ENCODE data around the gene GPC6.

Gene GPC6

GRCh38 chr13:93673885-93674284, 447.3 kb downstream of the GPC6 start:
- no peak overlapping the region for H2BK5ac ChIP-seq (ENCODE audit: low read length)
- DNase-seq (ENCODE audit: low spot score): no peak
- no peak overlapping the region for H4K91ac ChIP-seq (ENCODE audit: low read depth, low read length, poor library complexity)
- H3K4me3 ChIP-seq (ENCODE audit: low read length in 2 of 2): no peak overlapping the region
- no peak overlapping the region for H3K14ac ChIP-seq (ENCODE audit: low read length)
- H3K9me3 ChIP-seq (replicated peaks in 1 of 2; ENCODE audit: control insufficient read depth in 2 of 2, insufficient read depth in 1 of 2, low read depth in 1 of 2, low read length in 2 of 2): no peaks in the 10 kb centered on the region
- no peaks in the 10 kb centered on the region for H3K36me3 ChIP-seq (replicated peaks in 1 of 2; ENCODE audit: control insufficient read depth in 2 of 2, insufficient read depth in 2 of 2, low read length in 2 of 2)
- H3K23ac ChIP-seq (ENCODE audit: low read depth, low read length, poor library complexity): no peak overlapping the region
- no peaks in the 10 kb centered on the region for H3K4me1 ChIP-seq (ENCODE audit: control insufficient read depth in 2 of 2, insufficient read depth in 1 of 2, low read depth in 1 of 2, low read length in 2 of 2)
- H3K4ac ChIP-seq (ENCODE audit: low read length): no peak overlapping the region
- H2AK5ac ChIP-seq (ENCODE audit: low read depth, low read length): no peak overlapping the region
- no peak overlapping the region for H3K27ac ChIP-seq (replicated peaks; ENCODE audit: low read length)
- no peak overlapping the region for H3K18ac ChIP-seq (ENCODE audit: low read length)
- H2AFZ ChIP-seq (ENCODE audit: low read length): no peak overlapping the region
- no peaks in the 10 kb centered on the region for H3K79me1 ChIP-seq (ENCODE audit: low read depth, low read length)
- no peak overlapping the region for H4K8ac ChIP-seq (ENCODE audit: low read depth, low read length)
- H3K27me3 ChIP-seq (ENCODE audit: control insufficient read depth in 3 of 3, insufficient read depth in 3 of 3, low read depth in 1 of 3, low read length in 3 of 3): no peaks in the 10 kb centered on the region
- H2BK15ac ChIP-seq (ENCODE audit: low read length): no peak overlapping the region
- no peak overlapping the region for H2BK120ac ChIP-seq (ENCODE audit: low read depth, low read length)
- no CpG with 5 or more reads among the region's 3 CpGs for WGBS, 2 donors (ENCODE audit: extremely low coverage in 2 of 2, insufficient read length in 2 of 2, insufficient replicate concordance in 1 of 2)
- H3K9ac ChIP-seq (ENCODE audit: low read depth, low read length, poor library complexity): no peak overlapping the region
- H2BK12ac ChIP-seq (ENCODE audit: low read length): no peak overlapping the region
- H3K4me2 ChIP-seq (ENCODE audit: insufficient read depth, low read length, poor library complexity, severe bottlenecking): no peak overlapping the region

DNA sequence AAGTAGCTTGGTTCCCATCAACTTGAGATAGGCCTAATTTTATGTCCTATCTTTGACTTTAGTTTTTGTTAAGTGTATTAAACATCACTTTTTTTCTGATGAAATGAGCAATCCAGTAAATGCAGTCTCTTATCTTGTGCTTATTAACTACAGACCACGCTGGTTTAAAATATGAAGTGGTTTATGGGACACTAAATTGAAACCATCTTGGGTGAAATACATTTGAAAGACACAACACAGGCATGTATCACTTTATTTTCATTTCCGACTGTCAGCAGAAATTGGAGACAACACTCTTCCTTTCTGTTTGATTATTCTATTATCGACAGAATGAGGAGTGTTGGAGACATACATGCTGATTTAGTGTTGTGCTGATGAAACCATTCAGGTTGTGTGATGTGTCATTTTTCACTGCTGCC, 447.7 kb downstream of the GPC6 start:
- Histone ChIP-seq H3K9ac (ENCODE audit: low read depth, low read length, poor library complexity) (no peak overlapping the region), H3K27me3 (ENCODE audit: control insufficient read depth in 3 of 3, insufficient read depth in 3 of 3, low read depth in 1 of 3, low read length in 3 of 3) (no peaks in the 10 kb centered on the region), H3K4me1 (ENCODE audit: control insufficient read depth in 2 of 2, insufficient read depth in 1 of 2, low read depth in 1 of 2, low read length in 2 of 2) (no peaks in the 10 kb centered on the region), H3K79me1 (ENCODE audit: low read depth, low read length) (no peaks in the 10 kb centered on the region), H2BK5ac (ENCODE audit: low read length) (no peak overlapping the region), H2BK15ac (ENCODE audit: low read length) (no peak overlapping the region), H3K27ac (replicated peaks; ENCODE audit: low read length) (no peak overlapping the region), H3K4me3 (ENCODE audit: low read length in 2 of 2) (no peak overlapping the region), H3K4me2 (ENCODE audit: insufficient read depth, low read length, poor library complexity, severe bottlenecking) (no peak overlapping the region), H2BK12ac (ENCODE audit: low read length) (no peak overlapping the region), H2BK120ac (ENCODE audit: low read depth, low read length) (no peak overlapping the region), H3K23ac (ENCODE audit: low read depth, low read length, poor library complexity) (no peak overlapping the region), H4K8ac (ENCODE audit: low read depth, low read length) (no peak overlapping the region), H3K4ac (ENCODE audit: low read length) (no peak overlapping the region), H3K18ac (ENCODE audit: low read length) (no peak overlapping the region), H2AFZ (ENCODE audit: low read length) (no peak overlapping the region), H4K91ac (ENCODE audit: low read depth, low read length, poor library complexity) (no peak overlapping the region), H2AK5ac (ENCODE audit: low read depth, low read length) (no peak overlapping the region), H3K9me3 (replicated peaks in 1 of 2; ENCODE audit: control insufficient read depth in 2 of 2, insufficient read depth in 1 of 2, low read depth in 1 of 2, low read length in 2 of 2) (no peaks in the 10 kb centered on the region), H3K14ac (ENCODE audit: low read length) (no peak overlapping the region), H3K36me3 (replicated peaks in 1 of 2; ENCODE audit: control insufficient read depth in 2 of 2, insufficient read depth in 2 of 2, low read length in 2 of 2) (no peaks in the 10 kb centered on the region)
- no peak for DNase-seq (ENCODE audit: low spot score)
- WGBS, 2 donors (ENCODE audit: extremely low coverage in 2 of 2, insufficient read length in 2 of 2, insufficient replicate concordance in 1 of 2): no CpG with 5 or more reads among the region's 3 CpGs

DNA sequence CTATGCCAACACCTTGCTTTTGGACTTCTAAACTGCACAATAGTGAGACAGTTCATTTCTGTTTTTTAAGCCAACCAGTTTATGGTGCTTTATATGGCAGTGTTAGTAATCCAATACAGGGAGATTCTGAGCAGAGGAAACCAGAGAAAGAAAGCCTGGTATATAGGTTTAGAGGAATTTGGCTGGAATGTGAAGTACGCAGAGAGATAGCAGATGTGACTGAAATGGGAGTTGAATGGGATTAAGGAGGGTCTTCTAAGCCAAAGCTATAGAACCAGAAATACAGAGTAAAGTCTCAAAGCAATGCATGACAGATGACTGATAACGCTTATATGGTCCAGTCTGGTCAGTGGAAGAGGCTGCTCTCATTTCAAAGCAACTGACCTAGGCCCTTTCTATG, 453.7 kb downstream of the GPC6 start:
- Histone ChIP-seq H3K9me3 (replicated peaks in 1 of 2; ENCODE audit: control insufficient read depth in 2 of 2, insufficient read depth in 1 of 2, low read depth in 1 of 2, low read length in 2 of 2) (no peaks in the 10 kb centered on the region), H3K79me1 (ENCODE audit: low read depth, low read length) (no peaks in the 10 kb centered on the region), H3K27me3 (ENCODE audit: control insufficient read depth in 3 of 3, insufficient read depth in 3 of 3, low read depth in 1 of 3, low read length in 3 of 3) (no peaks in the 10 kb centered on the region), H3K4me2 (ENCODE audit: insufficient read depth, low read length, poor library complexity, severe bottlenecking) (no peak overlapping the region), H3K18ac (ENCODE audit: low read length) (no peak overlapping the region), H3K36me3 (replicated peaks in 1 of 2; ENCODE audit: control insufficient read depth in 2 of 2, insufficient read depth in 2 of 2, low read length in 2 of 2) (no peaks in the 10 kb centered on the region), H4K8ac (ENCODE audit: low read depth, low read length) (no peak overlapping the region), H3K23ac (ENCODE audit: low read depth, low read length, poor library complexity) (no peak overlapping the region), H2BK120ac (ENCODE audit: low read depth, low read length) (no peak overlapping the region), H2AFZ (ENCODE audit: low read length) (no peak overlapping the region), H3K14ac (ENCODE audit: low read length) (no peak overlapping the region), H4K91ac (ENCODE audit: low read depth, low read length, poor library complexity) (no peak overlapping the region), H3K4me1 (ENCODE audit: control insufficient read depth in 2 of 2, insufficient read depth in 1 of 2, low read depth in 1 of 2, low read length in 2 of 2) (no peaks in the 10 kb centered on the region), H3K4me3 (ENCODE audit: low read length in 2 of 2) (no peak overlapping the region), H3K9ac (ENCODE audit: low read depth, low read length, poor library complexity) (no peak overlapping the region), H3K4ac (ENCODE audit: low read length) (no peak overlapping the region), H2AK5ac (ENCODE audit: low read depth, low read length) (no peak overlapping the region), H2BK15ac (ENCODE audit: low read length) (no peak overlapping the region), H2BK5ac (ENCODE audit: low read length) (no peak overlapping the region), H2BK12ac (ENCODE audit: low read length) (no peak overlapping the region), H3K27ac (replicated peaks; ENCODE audit: low read length) (no peak overlapping the region)
- DNase-seq (ENCODE audit: low spot score): no peak
- no CpG with 5 or more reads among the region's 2 CpGs for whole genome bisulfite sequencing, 2 donors (ENCODE audit: extremely low coverage in 2 of 2, insufficient read length in 2 of 2, insufficient replicate concordance in 1 of 2)

- no peak overlapping the region for H3K4ac ChIP-seq (ENCODE audit: low read length)
- no peak overlapping the region for H3K9ac ChIP-seq (ENCODE audit: low read depth, low read length, poor library complexity)
- no peaks in the 10 kb centered on the region for H3K4me1 ChIP-seq (ENCODE audit: control insufficient read depth in 2 of 2, insufficient read depth in 1 of 2, low read depth in 1 of 2, low read length in 2 of 2)
- no peak overlapping the region for H3K4me2 ChIP-seq (ENCODE audit: insufficient read depth, low read length, poor library complexity, severe bottlenecking)
- H3K14ac ChIP-seq (ENCODE audit: low read length): no peak overlapping the region
- DNase-seq (ENCODE audit: low spot score): no peak
- WGBS, 2 donors (ENCODE audit: extremely low coverage in 2 of 2, insufficient read length in 2 of 2, insufficient replicate concordance in 1 of 2): no CpG with 5 or more reads among the region's 1 CpG
- H3K27me3 ChIP-seq (ENCODE audit: control insufficient read depth in 3 of 3, insufficient read depth in 3 of 3, low read depth in 1 of 3, low read length in 3 of 3): no peaks in the 10 kb centered on the region
- no peak overlapping the region for H2BK120ac ChIP-seq (ENCODE audit: low read depth, low read length)
- H3K27ac ChIP-seq (replicated peaks; ENCODE audit: low read length): no peak overlapping the region
- H4K91ac ChIP-seq (ENCODE audit: low read depth, low read length, poor library complexity): no peak overlapping the region
- no peak overlapping the region for H2BK12ac ChIP-seq (ENCODE audit: low read length)
- no peaks in the 10 kb centered on the region for H3K9me3 ChIP-seq (replicated peaks in 1 of 2; ENCODE audit: control insufficient read depth in 2 of 2, insufficient read depth in 1 of 2, low read depth in 1 of 2, low read length in 2 of 2)
- no peak overlapping the region for H2AK5ac ChIP-seq (ENCODE audit: low read depth, low read length)
- H2BK5ac ChIP-seq (ENCODE audit: low read length): no peak overlapping the region
- H3K18ac ChIP-seq (ENCODE audit: low read length): no peak overlapping the region
- H2AFZ ChIP-seq (ENCODE audit: low read length): no peak overlapping the region
- no peak overlapping the region for H4K8ac ChIP-seq (ENCODE audit: low read depth, low read length)
- H3K79me1 ChIP-seq (ENCODE audit: low read depth, low read length): no peaks in the 10 kb centered on the region
- H3K23ac ChIP-seq (ENCODE audit: low read depth, low read length, poor library complexity): no peak overlapping the region
- no peak overlapping the region for H3K4me3 ChIP-seq (ENCODE audit: low read length in 2 of 2)
- no peaks in the 10 kb centered on the region for H3K36me3 ChIP-seq (replicated peaks in 1 of 2; ENCODE audit: control insufficient read depth in 2 of 2, insufficient read depth in 2 of 2, low read length in 2 of 2)
- H2BK15ac ChIP-seq (ENCODE audit: low read length): no peak overlapping the region
Measured at GRCh38 chr13:93685900-93686299, 459.3 kb downstream of the GPC6 start.

Data from neuronal stem cell (in vitro differentiated cells).